Loucy (cell line): ENCODE results near the gene HECTD1.

Experiments used
- EZH2phosphoT487 ChIP-seq: fragments of 200-600 bp; IDR thresholded peaks from 2 replicates; pipeline ENCODE4 v1.6.1; 2018; ENCODE audit warnings: antibody characterized with exemption, mild to moderate bottlenecking, moderate library complexity, borderline replicate concordance
- TF ChIP-seq, protein P1 (sequence below): fragments of 200-600 bp; sonication (generic); conservative IDR thresholded peaks from 2 replicates; pipeline ENCODE4 v1.5.1; 2014; ENCODE audit warnings: mild to moderate bottlenecking, antibody characterized with exemption, low read length

DNA sequence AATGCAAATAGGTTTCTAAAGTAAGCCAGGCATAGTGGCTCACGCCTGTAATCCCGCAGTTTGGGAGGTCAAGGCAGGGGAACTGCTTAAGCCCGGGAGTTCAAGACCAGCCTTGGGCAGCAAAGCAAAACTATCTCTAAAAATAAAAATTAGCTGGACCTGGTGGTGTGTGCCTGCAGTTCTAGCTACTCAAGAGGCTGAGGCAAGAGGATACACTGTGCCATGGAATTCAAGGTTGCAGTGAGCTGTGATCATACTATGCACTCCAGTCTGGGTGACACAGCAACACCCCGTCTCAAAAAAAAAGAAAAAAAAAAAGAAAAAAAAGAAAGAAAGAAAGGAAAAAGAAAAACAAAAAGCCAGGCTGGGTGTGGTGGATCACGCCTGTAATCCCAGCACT lies 46.3 kb downstream of the HECTD1 start:
- TF ChIP-seq, protein P1, sequence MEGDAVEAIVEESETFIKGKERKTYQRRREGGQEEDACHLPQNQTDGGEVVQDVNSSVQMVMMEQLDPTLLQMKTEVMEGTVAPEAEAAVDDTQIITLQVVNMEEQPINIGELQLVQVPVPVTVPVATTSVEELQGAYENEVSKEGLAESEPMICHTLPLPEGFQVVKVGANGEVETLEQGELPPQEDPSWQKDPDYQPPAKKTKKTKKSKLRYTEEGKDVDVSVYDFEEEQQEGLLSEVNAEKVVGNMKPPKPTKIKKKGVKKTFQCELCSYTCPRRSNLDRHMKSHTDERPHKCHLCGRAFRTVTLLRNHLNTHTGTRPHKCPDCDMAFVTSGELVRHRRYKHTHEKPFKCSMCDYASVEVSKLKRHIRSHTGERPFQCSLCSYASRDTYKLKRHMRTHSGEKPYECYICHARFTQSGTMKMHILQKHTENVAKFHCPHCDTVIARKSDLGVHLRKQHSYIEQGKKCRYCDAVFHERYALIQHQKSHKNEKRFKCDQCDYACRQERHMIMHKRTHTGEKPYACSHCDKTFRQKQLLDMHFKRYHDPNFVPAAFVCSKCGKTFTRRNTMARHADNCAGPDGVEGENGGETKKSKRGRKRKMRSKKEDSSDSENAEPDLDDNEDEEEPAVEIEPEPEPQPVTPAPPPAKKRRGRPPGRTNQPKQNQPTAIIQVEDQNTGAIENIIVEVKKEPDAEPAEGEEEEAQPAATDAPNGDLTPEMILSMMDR, result no peak
- no peak for TF ChIP-seq EZH2phosphoT487
